Muscle layer of colon (tissue), 2 donors: ENCODE results near the gene GPHN.

Source experiments
- H3K27ac ChIP-seq: one replicate; pipeline ENCODE4 v1.7.0; 2013; ENCODE audit warnings: low read depth, mild to moderate bottlenecking, low read length, moderate library complexity
- H3K27me3 ChIP-seq, 2 donors: one replicate each; pipeline ENCODE4 v1.7.0; 2013; ENCODE audit warnings: low read length in 2 of 2, mild to moderate bottlenecking in 2 of 2; ENCODE audit not compliant: insufficient read depth in 2 of 2, control insufficient read depth in 1 of 2
- H3K36me3 ChIP-seq: one replicate; pipeline ENCODE4 v1.7.0; 2013; ENCODE audit warnings: mild to moderate bottlenecking, low read length; ENCODE audit not compliant: insufficient read depth
- H3K4me1 ChIP-seq: one replicate; pipeline ENCODE4 v1.7.0; 2013; ENCODE audit warnings: mild to moderate bottlenecking, low read length; ENCODE audit not compliant: insufficient read depth
- H3K4me3 ChIP-seq, 2 donors: one replicate each; pipeline ENCODE4 v1.7.0; 2013; ENCODE audit warnings: low read length in 2 of 2, low read depth in 1 of 2, mild to moderate bottlenecking in 1 of 2, moderate library complexity in 1 of 2
- H3K9ac ChIP-seq: one replicate; pipeline ENCODE4 v1.7.0; 2013; ENCODE audit warnings: low read length
- H3K9me3 ChIP-seq: one replicate; pipeline ENCODE4 v1.7.0; 2013; ENCODE audit warnings: mild to moderate bottlenecking, low read length
- donor health status: abdominal sarcoma.
- donor health status: Adenocarcinoma of cecum.

GPHN gene

GRCh38 chr14:66606826-66607225, 98.9 kb downstream of the GPHN start:
- Histone ChIP-seq H3K27me3 (no peaks in the 10 kb centered on the region), H3K27ac (no peak overlapping the region), H3K36me3 (no peaks in the 10 kb centered on the region), H3K9me3 (no peaks in the 10 kb centered on the region), H3K4me1 (no peaks in the 10 kb centered on the region), H3K9ac (no peak overlapping the region), H3K4me3 (no peak overlapping the region)

- no peak overlapping the region for H3K4me3 ChIP-seq
- H3K4me1 ChIP-seq, result no peaks in the 10 kb centered on the region
- no peak overlapping the region for H3K9ac ChIP-seq
- no peaks in the 10 kb centered on the region for H3K9me3 ChIP-seq
- no peaks in the 10 kb centered on the region for H3K36me3 ChIP-seq
- no peaks in the 10 kb centered on the region for H3K27me3 ChIP-seq
- no peak overlapping the region for H3K27ac ChIP-seq
These were observed 102.2 kb downstream of the GPHN start for GRCh38 chr14:66610154-66610563.

- H3K9ac ChIP-seq, result no peak overlapping the region
- H3K36me3 ChIP-seq, result no peaks in the 10 kb centered on the region
- H3K4me1 ChIP-seq, result no peaks in the 10 kb centered on the region
- H3K27me3 ChIP-seq, result no peaks in the 10 kb centered on the region
- H3K9me3 ChIP-seq, result no peaks in the 10 kb centered on the region
- no peak overlapping the region for H3K27ac ChIP-seq
- no peak overlapping the region for H3K4me3 ChIP-seq
These were observed 105.4 kb downstream of the GPHN start for GRCh38 chr14:66613344-66613743.

GRCh38 chr14:66619952-66620351, 112.0 kb downstream of the GPHN start:
- Histone ChIP-seq H3K4me3 (no peak overlapping the region), H3K4me1 (peaks cover 6% of the 10 kb centered on the region), H3K9me3 (no peaks in the 10 kb centered on the region), H3K9ac (no peak overlapping the region), H3K27me3 (no peaks in the 10 kb centered on the region), H3K36me3 (no peaks in the 10 kb centered on the region), H3K27ac (no peak overlapping the region)

- Histone ChIP-seq H3K4me3 (no peak overlapping the region), H3K4me1 (peaks cover 6% of the 10 kb centered on the region), H3K27me3 (no peaks in the 10 kb centered on the region), H3K9ac (no peak overlapping the region), H3K36me3 (no peaks in the 10 kb centered on the region), H3K9me3 (no peaks in the 10 kb centered on the region), H3K27ac (no peak overlapping the region)
These were observed 115.9 kb downstream of the GPHN start for GRCh38 chr14:66623838-66624237.

- Histone ChIP-seq H3K9ac (no peak overlapping the region), H3K4me3 (no peak overlapping the region), H3K27me3 (no peaks in the 10 kb centered on the region), H3K27ac (no peak overlapping the region), H3K36me3 (no peaks in the 10 kb centered on the region), H3K9me3 (no peaks in the 10 kb centered on the region), H3K4me1 (peaks cover 6% of the 10 kb centered on the region)
These were observed 116.5 kb downstream of the GPHN start for GRCh38 chr14:66624336-66624937.

GRCh38 chr14:66628636-66629035, 120.7 kb downstream of the GPHN start:
- H3K4me1 ChIP-seq, result peaks cover 6% of the 10 kb centered on the region
- no peaks in the 10 kb centered on the region for H3K27me3 ChIP-seq
- H3K27ac ChIP-seq, result no peak overlapping the region
- no peak overlapping the region for H3K4me3 ChIP-seq
- no peaks in the 10 kb centered on the region for H3K36me3 ChIP-seq
- H3K9me3 ChIP-seq, result no peaks in the 10 kb centered on the region
- no peak overlapping the region for H3K9ac ChIP-seq

GRCh38 chr14:66629499-66629898, 121.6 kb downstream of the GPHN start:
- no peak overlapping the region for H3K4me3 ChIP-seq
- no peak overlapping the region for H3K9ac ChIP-seq
- H3K27me3 ChIP-seq, result no peaks in the 10 kb centered on the region
- H3K4me1 ChIP-seq, result peaks cover 5% of the 10 kb centered on the region
- no peaks in the 10 kb centered on the region for H3K36me3 ChIP-seq
- no peak overlapping the region for H3K27ac ChIP-seq
- no peaks in the 10 kb centered on the region for H3K9me3 ChIP-seq

- H3K36me3 ChIP-seq, result no peaks in the 10 kb centered on the region
- H3K4me3 ChIP-seq, result no peak overlapping the region
- H3K27me3 ChIP-seq, result no peaks in the 10 kb centered on the region
- H3K27ac ChIP-seq, result no peak overlapping the region
- H3K9ac ChIP-seq, result no peak overlapping the region
- H3K9me3 ChIP-seq, result no peaks in the 10 kb centered on the region
- peaks cover 4% of the 10 kb centered on the region for H3K4me1 ChIP-seq
These were observed 126.9 kb downstream of the GPHN start for GRCh38 chr14:66634876-66635275.

- Histone ChIP-seq H3K36me3 (no peaks in the 10 kb centered on the region), H3K4me3 (no peak overlapping the region), H3K9me3 (no peaks in the 10 kb centered on the region), H3K4me1 (peaks cover 4% of the 10 kb centered on the region), H3K27me3 (no peaks in the 10 kb centered on the region), H3K27ac (no peak overlapping the region), H3K9ac (no peak overlapping the region)
These were observed 127.5 kb downstream of the GPHN start for GRCh38 chr14:66635435-66635834.

- no peak overlapping the region for H3K4me3 ChIP-seq
- H3K9ac ChIP-seq, result no peak overlapping the region
- peaks cover 4% of the 10 kb centered on the region for H3K4me1 ChIP-seq
- no peaks in the 10 kb centered on the region for H3K9me3 ChIP-seq
- no peaks in the 10 kb centered on the region for H3K27me3 ChIP-seq
- no peak overlapping the region for H3K27ac ChIP-seq
- H3K36me3 ChIP-seq, result no peaks in the 10 kb centered on the region
These were observed 128.3 kb downstream of the GPHN start for GRCh38 chr14:66636240-66636639.

- Histone ChIP-seq H3K27me3 (no peaks in the 10 kb centered on the region), H3K4me1 (peaks cover 4% of the 10 kb centered on the region), H3K9me3 (no peaks in the 10 kb centered on the region), H3K36me3 (no peaks in the 10 kb centered on the region), H3K27ac (no peak overlapping the region), H3K9ac (no peak overlapping the region), H3K4me3 (no peak overlapping the region)
These were observed 130.7 kb downstream of the GPHN start for GRCh38 chr14:66638689-66639088.
